GM12875 (cell line): ENCODE data around the gene STK24.

ENCODE experiments used
- H3K4me3 ChIP-seq: one replicate; pipeline ENCODE4 v1.5.1; 2011; ENCODE audit warnings: low read depth, low read length, control low read depth
- TF ChIP-seq, protein P1 (sequence below): IDR thresholded peaks from 2 replicates; pipeline ENCODE4 v1.5.1; 2011; ENCODE audit warnings: low read depth, mild to moderate bottlenecking, control low read depth, inconsistent platforms, low read length, moderate library complexity, borderline replicate concordance; ENCODE audit not compliant: insufficient read depth

Gene STK24

GRCh38 chr13:98440390-98441055, 136.4 kb downstream of the STK24 start:
- TF ChIP-seq, protein P1, sequence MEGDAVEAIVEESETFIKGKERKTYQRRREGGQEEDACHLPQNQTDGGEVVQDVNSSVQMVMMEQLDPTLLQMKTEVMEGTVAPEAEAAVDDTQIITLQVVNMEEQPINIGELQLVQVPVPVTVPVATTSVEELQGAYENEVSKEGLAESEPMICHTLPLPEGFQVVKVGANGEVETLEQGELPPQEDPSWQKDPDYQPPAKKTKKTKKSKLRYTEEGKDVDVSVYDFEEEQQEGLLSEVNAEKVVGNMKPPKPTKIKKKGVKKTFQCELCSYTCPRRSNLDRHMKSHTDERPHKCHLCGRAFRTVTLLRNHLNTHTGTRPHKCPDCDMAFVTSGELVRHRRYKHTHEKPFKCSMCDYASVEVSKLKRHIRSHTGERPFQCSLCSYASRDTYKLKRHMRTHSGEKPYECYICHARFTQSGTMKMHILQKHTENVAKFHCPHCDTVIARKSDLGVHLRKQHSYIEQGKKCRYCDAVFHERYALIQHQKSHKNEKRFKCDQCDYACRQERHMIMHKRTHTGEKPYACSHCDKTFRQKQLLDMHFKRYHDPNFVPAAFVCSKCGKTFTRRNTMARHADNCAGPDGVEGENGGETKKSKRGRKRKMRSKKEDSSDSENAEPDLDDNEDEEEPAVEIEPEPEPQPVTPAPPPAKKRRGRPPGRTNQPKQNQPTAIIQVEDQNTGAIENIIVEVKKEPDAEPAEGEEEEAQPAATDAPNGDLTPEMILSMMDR = no peak
- H3K4me3 ChIP-seq = no peak overlapping the region

- no peak overlapping the region for H3K4me3 ChIP-seq
- TF ChIP-seq, protein P1 = no peak
These were observed 137.0 kb downstream of the STK24 start for GRCh38 chr13:98439896-98440295.

DNA sequence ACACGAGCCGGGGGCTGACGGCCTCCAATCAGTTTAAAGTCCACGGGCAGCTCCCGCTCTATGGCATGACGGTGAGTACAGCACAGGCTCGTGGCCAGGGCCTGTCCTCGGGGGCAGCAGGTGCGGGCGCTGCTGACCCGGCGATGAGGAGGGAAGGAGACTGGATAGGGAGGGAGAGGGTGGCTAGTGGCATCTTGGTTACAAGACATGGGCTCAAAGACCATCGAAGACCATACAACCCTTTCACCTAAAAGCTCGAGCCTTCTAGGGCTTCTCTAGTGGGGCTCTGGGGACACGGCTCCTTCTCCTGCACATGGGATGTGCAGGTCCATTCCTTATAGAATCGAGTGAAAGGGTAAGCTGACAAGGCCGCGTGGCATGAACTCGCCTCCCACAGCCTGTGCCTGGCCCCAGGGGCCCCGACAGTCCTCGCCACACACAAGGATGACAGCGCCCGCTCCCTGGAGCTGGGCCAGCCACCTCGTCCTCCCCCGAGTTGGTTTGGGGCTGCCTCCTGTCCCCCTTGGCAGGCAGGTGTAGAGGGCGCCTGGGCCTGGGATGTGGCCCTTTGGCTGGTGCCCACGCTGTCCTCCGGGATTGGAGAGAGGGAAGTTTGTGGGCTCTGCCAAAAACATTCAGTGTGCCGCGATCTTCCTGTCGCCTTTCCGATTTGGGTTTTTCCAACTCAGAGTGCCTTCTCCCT, 137.6 kb downstream of the STK24 start:
- H3K4me3 ChIP-seq = no peak overlapping the region
- TF ChIP-seq, protein P1 = no peak

DNA sequence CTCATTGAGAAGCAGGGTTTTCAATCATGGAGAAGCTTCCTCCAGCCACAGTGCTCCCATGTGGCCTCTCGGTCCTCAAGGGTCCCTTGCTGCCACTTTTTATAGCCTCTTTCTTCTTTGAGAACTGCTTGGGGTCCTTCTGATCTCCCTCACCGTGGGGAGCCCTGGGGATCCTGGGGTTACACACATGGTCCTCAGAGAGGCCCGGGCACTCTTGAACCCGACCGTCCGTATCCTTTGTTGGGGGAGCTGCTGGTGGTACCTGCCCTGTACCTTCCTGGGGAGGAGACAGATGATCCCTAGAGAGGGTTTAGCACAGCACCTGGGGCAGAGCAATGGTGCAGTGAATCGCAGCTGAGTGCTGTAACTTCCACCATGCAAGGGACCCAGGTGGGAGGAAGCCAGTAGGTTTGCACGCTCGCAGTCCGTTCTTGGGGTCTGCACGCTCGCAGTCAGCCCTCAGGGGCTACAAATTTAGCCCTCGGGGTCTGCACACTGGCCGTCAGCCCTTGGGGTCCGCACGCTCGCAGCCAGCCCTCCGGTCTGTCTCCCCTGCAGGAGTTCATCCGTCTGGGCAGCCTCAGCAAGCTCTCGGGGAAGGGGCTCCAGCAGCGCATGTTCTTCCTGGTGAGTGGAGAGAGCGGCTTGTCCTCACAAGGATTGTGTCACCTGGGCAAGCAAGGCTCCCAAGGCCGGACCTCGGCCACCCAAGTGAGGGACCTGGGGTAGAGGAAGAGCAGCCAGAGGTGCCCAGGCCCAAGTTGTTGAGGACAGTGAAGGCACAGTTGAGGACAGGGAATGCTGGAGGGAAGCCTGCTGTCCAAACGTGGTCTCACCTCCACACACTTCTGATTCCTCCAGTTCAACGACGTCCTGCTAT, 138.4 kb downstream of the STK24 start:
- H3K4me3 ChIP-seq = no peak overlapping the region
- TF ChIP-seq, protein P1 = no peak

DNA sequence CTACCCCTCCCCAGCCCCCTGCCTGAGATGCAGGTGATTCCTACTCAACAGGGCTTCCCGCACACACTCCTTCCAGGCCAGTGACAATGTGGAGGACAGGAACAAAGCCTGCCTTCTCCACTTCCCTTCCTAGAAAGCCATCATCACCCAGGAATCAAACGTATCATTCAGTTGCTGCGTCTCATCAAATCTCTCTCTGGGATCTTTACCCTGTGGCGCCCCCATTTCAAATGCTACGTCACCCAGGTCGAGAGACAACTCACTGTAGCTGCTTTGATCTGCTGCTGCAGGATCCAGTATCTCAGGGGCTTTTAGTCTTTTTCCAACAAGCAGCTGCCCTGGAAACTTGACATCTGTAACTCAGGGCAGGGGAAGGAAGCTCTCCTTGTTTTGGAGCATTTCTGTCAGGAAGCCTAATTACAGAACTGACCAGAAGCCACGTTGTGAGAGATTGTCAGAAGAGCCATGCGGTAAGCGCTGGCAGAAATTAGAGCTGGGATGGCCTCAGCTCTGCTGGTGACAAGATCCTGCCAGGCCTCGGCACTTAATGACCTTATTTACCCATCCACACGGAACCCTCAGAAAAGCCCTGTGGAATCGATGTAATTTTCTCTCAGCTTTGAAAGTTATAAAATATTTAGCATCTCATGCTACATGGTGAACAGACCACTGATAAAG, 140.5 kb downstream of the STK24 start:
- TF ChIP-seq, protein P1 = no peak
- H3K4me3 ChIP-seq = no peak overlapping the region

DNA sequence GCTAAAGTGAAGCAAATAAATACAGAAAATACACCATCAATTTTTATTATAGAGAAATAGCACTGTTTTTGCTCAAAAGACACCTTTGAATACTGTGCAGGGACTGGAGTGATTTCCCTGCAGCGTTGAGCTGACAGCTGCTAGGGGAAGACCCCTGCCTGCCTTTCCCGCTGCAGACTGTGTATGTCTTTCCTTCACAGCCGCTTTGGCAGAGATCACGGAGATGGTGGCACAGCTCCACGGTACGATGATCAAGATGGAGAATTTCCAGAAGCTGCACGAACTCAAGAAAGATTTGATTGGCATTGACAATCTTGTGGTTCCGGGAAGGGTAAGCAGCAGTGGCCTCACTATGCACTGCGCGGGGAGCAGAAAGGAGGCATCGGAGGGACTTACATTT, 141.5 kb downstream of the STK24 start:
- no peak overlapping the region for H3K4me3 ChIP-seq
- TF ChIP-seq, protein P1 = no peak
